CD4-positive, alpha-beta T cell (primary cell): ENCODE data around the gene BBS4. TPM values are rescaled to one million over a fixed set of nuclear protein-coding genes. Genes with fewer than 3 reads are reported as not detected.

Source experiments
- ATAC-seq: fragments of 200-7000 bp; cut with Tn5 transposase; one replicate; pipeline ENCODE4 v1.10.0; 2022; ENCODE audit warnings: mild to moderate bottlenecking; ENCODE audit not compliant: poor library complexity
- CTCF ChIA-PET: fragments of 350-600 bp; sonication (Branson Sonifier 250); formaldehyde crosslinking; loops from one replicate; lab custom pipeline; 2021; ENCODE audit warnings: antibody characterized with exemption, inconsistent platforms; lab: Charles Lee
- POLR2A ChIA-PET: fragments of 350-600 bp; sonication (Branson Sonifier 250); formaldehyde crosslinking; loops from one replicate; lab custom pipeline; 2021; ENCODE audit warnings: antibody characterized with exemption, inconsistent platforms; lab: Charles Lee
- DNase-seq, 14 experiments: peaks; one replicate each; pipeline ENCODE4 v3.0.0-alpha.2; 2013 to 2020; ENCODE audit warnings: mixed read lengths in 2 of 14
- H3K27ac ChIP-seq, 2 donors: one replicate each; pipeline versions ENCODE4 v1.5.1 to v1.7.0; 2013; ENCODE audit warnings: low read length in 2 of 2, low read depth in 1 of 2, mild to moderate bottlenecking in 1 of 2
- H3K27me3 ChIP-seq, 2 experiments: 1 replicate in 1 of 2; 2 replicates in 1 of 2; pipeline versions ENCODE4 v1.6.1 to v1.7.0; 2013; ENCODE audit warnings: low read length in 2 of 2, control low read depth in 1 of 2, mild to moderate bottlenecking in 1 of 2, moderate library complexity in 1 of 2; ENCODE audit not compliant: insufficient read depth in 2 of 2, control insufficient read depth in 1 of 2
- H3K36me3 ChIP-seq: one replicate; pipeline ENCODE4 v1.6.1; 2013; ENCODE audit warnings: low read length, control low read depth; ENCODE audit not compliant: insufficient read depth
- H3K4me1 ChIP-seq: one replicate; pipeline ENCODE4 v1.6.1; 2013; ENCODE audit warnings: low read length, control low read depth; ENCODE audit not compliant: insufficient read depth
- H3K4me3 ChIP-seq: one replicate; pipeline ENCODE4 v1.5.1; 2013; ENCODE audit warnings: mild to moderate bottlenecking, low read length, moderate library complexity
- H3K9me3 ChIP-seq, 2 experiments: 1 replicate in 1 of 2; 2 replicates in 1 of 2; pipeline versions ENCODE4 v1.6.1 to v1.7.0; 2013; ENCODE audit warnings: low read length in 2 of 2, mild to moderate bottlenecking in 2 of 2, control low read depth in 1 of 2, moderate library complexity in 1 of 2; ENCODE audit not compliant: control insufficient read depth in 1 of 2, insufficient read depth in 1 of 2
- H3K27ac Mint-ChIP-seq: one replicate; pipeline ENCODE4 v1.8.0; 2020; ENCODE audit warnings: mixed read lengths
- H3K27me3 Mint-ChIP-seq: one replicate; pipeline ENCODE4 v1.8.0; 2021; ENCODE audit warnings: mixed read lengths
- H3K36me3 Mint-ChIP-seq: one replicate; pipeline ENCODE4 v1.8.0; 2021; ENCODE audit warnings: low read depth, mixed read lengths
- H3K4me1 Mint-ChIP-seq: one replicate; pipeline ENCODE4 v1.8.0; 2021; ENCODE audit warnings: low read depth, mixed read lengths
- H3K4me3 Mint-ChIP-seq: one replicate; pipeline ENCODE4 v1.8.0; 2020; ENCODE audit warnings: mild to moderate bottlenecking, mixed read lengths
- H3K9me3 Mint-ChIP-seq: one replicate; pipeline ENCODE4 v1.8.0; 2020; ENCODE audit warnings: mixed read lengths
- intact Hi-C, 2 experiments: fragments of 100-400 bp; cut with DNase I in 1 of 2; cut with micrococcal nuclease in 1 of 2; formaldehyde crosslinking; loops; one replicate each; pipeline versions ENCODE4 v1.15.1 to v1.9.0; 2023 to 2025; cut with DNase I, micrococcal nuclease
- total RNA-seq, 174 experiments: library from RNA in 2 of 174; stranded (reverse) in 2 of 174; gene quantifications; one replicate each; pipeline ENCODE4 v1.2.3 and lab custom pipeline; 2021 to 2026
- TF ChIP-seq, protein P1 (sequence below): fragments of 200-600 bp; IDR thresholded peaks from one replicate; pipeline ENCODE4 v1.8.0; 2022; ENCODE audit warnings: antibody characterized with exemption, mild to moderate bottlenecking

BBS4 gene
- total RNA-seq, 2 experiments from 2014 or later, result 8.6 to 12.8 TPM

DNA sequence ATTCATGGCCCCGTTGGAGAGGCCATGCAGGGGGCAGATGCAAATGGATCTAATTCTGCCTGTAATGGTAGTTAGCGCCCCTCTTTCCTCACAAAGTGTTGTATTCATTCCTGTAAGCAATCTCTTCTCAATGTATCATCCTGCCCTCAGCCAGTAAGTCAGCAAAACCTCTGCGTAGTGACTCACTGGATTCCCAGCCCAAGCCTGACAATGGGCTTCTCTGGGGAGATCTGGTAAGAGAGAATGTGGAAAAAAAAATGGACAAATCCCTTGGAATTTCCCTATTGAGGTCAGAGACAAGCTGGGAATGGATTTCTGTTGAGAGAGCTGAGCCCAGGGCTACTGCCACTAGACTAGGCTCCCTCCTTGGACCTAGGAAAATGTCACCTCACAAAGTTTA, 72.2 kb downstream of the BBS4 start:
- Mint-ChIP-seq H3K36me3 (peaks cover 93% of the 10 kb centered on the region), H3K27me3 (no peaks in the 10 kb centered on the region), H3K4me3 (no peak overlapping the region), H3K27ac (no peak overlapping the region), H3K9me3 (no peaks in the 10 kb centered on the region), H3K4me1 (peaks cover 38% of the 10 kb centered on the region)
- DNase-seq (no peak), ATAC-seq (no peak)
- ChIA-PET CTCF (no interaction called here), POLR2A (no interaction called here)
- Histone ChIP-seq H3K27ac (no peak overlapping the region), H3K4me3 (no peak overlapping the region), H3K36me3 (peaks cover 79% of the 10 kb centered on the region), H3K9me3 (no peaks in the 10 kb centered on the region), H3K4me1 (no peaks in the 10 kb centered on the region), H3K27me3 (no peaks in the 10 kb centered on the region)
- intact Hi-C loops, result no loop called here
- TF ChIP-seq, protein P1, sequence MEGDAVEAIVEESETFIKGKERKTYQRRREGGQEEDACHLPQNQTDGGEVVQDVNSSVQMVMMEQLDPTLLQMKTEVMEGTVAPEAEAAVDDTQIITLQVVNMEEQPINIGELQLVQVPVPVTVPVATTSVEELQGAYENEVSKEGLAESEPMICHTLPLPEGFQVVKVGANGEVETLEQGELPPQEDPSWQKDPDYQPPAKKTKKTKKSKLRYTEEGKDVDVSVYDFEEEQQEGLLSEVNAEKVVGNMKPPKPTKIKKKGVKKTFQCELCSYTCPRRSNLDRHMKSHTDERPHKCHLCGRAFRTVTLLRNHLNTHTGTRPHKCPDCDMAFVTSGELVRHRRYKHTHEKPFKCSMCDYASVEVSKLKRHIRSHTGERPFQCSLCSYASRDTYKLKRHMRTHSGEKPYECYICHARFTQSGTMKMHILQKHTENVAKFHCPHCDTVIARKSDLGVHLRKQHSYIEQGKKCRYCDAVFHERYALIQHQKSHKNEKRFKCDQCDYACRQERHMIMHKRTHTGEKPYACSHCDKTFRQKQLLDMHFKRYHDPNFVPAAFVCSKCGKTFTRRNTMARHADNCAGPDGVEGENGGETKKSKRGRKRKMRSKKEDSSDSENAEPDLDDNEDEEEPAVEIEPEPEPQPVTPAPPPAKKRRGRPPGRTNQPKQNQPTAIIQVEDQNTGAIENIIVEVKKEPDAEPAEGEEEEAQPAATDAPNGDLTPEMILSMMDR, result no peak

DNA sequence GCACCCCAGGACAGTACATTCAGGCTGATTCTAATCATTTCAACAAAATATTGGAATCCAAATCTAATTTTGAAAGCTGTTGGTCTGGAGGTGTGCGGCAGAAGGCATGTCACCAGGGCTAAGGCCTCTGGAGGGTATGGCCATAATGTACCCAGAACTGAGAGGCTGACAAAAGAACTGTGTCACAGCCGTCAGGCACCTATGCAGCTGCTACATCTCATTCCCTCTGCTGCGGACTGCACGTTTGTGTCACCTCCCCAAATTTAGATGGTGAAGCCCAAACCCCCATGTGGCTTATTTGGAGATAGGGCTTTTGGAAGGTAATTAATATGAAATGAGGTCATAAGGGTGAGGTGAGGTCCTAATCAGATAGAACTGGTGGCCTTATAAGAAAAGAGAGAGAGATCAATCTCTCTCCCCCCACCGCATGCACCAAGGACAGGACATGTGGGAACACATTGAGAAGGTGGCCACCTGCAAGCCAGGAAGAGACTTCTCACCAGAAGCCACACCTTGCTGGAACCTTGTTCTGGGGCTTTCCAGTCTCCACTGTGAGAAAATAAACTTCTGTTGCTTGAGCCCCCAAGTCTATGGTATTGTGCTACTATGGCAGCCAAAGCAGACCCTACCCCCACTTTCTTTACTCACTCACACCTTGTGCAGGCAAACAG, 74.7 kb downstream of the BBS4 start:
- Histone ChIP-seq H3K9me3 (no peaks in the 10 kb centered on the region), H3K4me1 (no peaks in the 10 kb centered on the region), H3K27ac (no peak overlapping the region), H3K4me3 (no peak overlapping the region), H3K27me3 (no peaks in the 10 kb centered on the region), H3K36me3 (peaks cover 84% of the 10 kb centered on the region)
- peaks cover 17% of the 10 kb centered on the region for H3K4me1 Mint-ChIP-seq
- TF ChIP-seq, protein P1, result no peak
- POLR2A ChIA-PET, result no interaction called here
- ATAC-seq, result no peak
- CTCF ChIA-PET, result no interaction called here
- peaks cover 93% of the 10 kb centered on the region for H3K36me3 Mint-ChIP-seq
- no peak for DNase-seq
- no peak overlapping the region for H3K4me3 Mint-ChIP-seq
- H3K27me3 Mint-ChIP-seq, result no peaks in the 10 kb centered on the region
- H3K9me3 Mint-ChIP-seq, result no peaks in the 10 kb centered on the region
- intact Hi-C loops, result no loop called here
- no peak overlapping the region for H3K27ac Mint-ChIP-seq

DNA sequence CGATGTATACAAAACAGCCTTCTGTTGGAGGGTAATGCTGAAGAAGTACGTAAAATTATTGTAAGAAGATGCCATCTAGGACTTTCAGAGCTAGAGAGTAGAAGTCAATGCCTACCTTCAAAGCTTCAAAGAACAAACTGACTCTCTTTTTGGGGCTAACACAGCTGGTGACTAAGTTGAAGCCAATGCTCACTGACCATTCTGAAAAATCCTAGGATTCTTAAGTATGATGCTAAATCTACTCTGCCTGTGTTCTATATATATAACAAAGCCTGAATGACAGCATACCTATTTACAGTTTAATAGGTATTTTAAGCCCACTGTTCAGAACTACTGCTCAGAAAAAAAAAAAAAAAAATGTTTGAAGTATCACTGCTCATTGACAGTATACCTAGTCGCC, 78.6 kb downstream of the BBS4 start:
- TF ChIP-seq, protein P1, result no peak
- H3K9me3 Mint-ChIP-seq, result peaks cover 5% of the 10 kb centered on the region
- H3K4me1 ChIP-seq, result no peaks in the 10 kb centered on the region
- DNase-seq (no peak), ATAC-seq (no peak)
- no peak overlapping the region for H3K4me3 ChIP-seq
- peaks cover 4% of the 10 kb centered on the region for H3K4me1 Mint-ChIP-seq
- intact Hi-C loops, result no loop called here
- H3K27me3 ChIP-seq, result no peaks in the 10 kb centered on the region
- no peaks in the 10 kb centered on the region for H3K27me3 Mint-ChIP-seq
- peaks cover 6 to 12% of the 10 kb centered on the region in 2 experiments for H3K9me3 ChIP-seq
- POLR2A ChIA-PET, result interaction anchor here (1.5 to 1.7 kb wide), 2 partner anchors 19 to 24 kb away, joined by 3 read pairs; no protein-coding TSS in a partner anchor
- no peak overlapping the region for H3K27ac ChIP-seq
- CTCF ChIA-PET, result no interaction called here
- no peak overlapping the region for H3K27ac Mint-ChIP-seq
- peaks cover 95% of the 10 kb centered on the region for H3K36me3 Mint-ChIP-seq
- no peak overlapping the region for H3K4me3 Mint-ChIP-seq
- peaks cover 91% of the 10 kb centered on the region for H3K36me3 ChIP-seq
